Measurements from ENCODE around the gene IGSF5.

The IGSF5 gene

DNA sequence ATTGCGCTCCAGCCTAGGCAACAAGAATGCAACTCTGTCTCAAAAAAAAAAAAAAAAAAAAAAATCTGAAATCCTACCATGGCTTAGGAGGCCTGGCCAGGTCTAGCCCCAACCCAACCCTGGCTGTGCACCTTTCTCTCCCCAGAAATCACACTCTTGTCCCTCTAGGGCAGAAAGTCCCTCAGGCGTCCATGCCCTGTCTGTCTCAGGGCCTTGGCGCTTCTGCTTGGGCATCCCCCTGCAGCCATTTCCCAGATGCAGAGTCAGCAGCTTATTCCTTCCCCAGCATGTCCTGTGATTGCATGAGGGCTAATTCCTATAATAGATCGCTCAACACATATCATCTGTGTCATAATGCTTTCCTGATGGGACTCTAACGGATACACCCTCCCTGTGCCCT lies 65.0 kb downstream of the IGSF5 start:
- Histone ChIP-seq H3K27ac (replicated peaks) (no peak overlapping the region), H3K27me3 (ENCODE audit: insufficient read depth, poor library complexity, severe bottlenecking) (peaks cover 2% of the 10 kb centered on the region), H3K4me3 (replicated peaks; ENCODE audit: insufficient read depth, low read length) (no peak overlapping the region)
- TF ChIP-seq REST (IDR thresholded peaks at IDR 0.05; ENCODE audit: insufficient replicate concordance, low read depth): no peak
- TF ChIP-seq, protein P1, sequence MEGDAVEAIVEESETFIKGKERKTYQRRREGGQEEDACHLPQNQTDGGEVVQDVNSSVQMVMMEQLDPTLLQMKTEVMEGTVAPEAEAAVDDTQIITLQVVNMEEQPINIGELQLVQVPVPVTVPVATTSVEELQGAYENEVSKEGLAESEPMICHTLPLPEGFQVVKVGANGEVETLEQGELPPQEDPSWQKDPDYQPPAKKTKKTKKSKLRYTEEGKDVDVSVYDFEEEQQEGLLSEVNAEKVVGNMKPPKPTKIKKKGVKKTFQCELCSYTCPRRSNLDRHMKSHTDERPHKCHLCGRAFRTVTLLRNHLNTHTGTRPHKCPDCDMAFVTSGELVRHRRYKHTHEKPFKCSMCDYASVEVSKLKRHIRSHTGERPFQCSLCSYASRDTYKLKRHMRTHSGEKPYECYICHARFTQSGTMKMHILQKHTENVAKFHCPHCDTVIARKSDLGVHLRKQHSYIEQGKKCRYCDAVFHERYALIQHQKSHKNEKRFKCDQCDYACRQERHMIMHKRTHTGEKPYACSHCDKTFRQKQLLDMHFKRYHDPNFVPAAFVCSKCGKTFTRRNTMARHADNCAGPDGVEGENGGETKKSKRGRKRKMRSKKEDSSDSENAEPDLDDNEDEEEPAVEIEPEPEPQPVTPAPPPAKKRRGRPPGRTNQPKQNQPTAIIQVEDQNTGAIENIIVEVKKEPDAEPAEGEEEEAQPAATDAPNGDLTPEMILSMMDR (IDR thresholded peaks at IDR 0.05; ENCODE audit: insufficient read depth, low read length): no peak
- no peak for TF ChIP-seq POLR2AphosphoS5 (IDR thresholded peaks at IDR 0.05; ENCODE audit: low read depth)
- no peak for TF ChIP-seq SPI1 (IDR thresholded peaks at IDR 0.05; ENCODE audit: borderline replicate concordance, low read depth)
- no peak for TF ChIP-seq GABPA (IDR thresholded peaks at IDR 0.05; ENCODE audit: low read depth)
- no peak for DNase-seq (ENCODE audit: low read depth in 1 of 2, low spot score in 1 of 2)

- TF ChIP-seq GABPA (IDR thresholded peaks at IDR 0.05; ENCODE audit: low read depth) (no peak), POLR2AphosphoS5 (IDR thresholded peaks at IDR 0.05; ENCODE audit: low read depth) (no peak), SPI1 (IDR thresholded peaks at IDR 0.05; ENCODE audit: borderline replicate concordance, low read depth) (no peak), REST (IDR thresholded peaks at IDR 0.05; ENCODE audit: insufficient replicate concordance, low read depth) (no peak)
- TF ChIP-seq, protein P1 (IDR thresholded peaks at IDR 0.05; ENCODE audit: insufficient read depth, low read length): no peak
- Histone ChIP-seq H3K4me3 (replicated peaks; ENCODE audit: insufficient read depth, low read length) (no peak overlapping the region), H3K27me3 (ENCODE audit: insufficient read depth, poor library complexity, severe bottlenecking) (peaks cover 4% of the 10 kb centered on the region), H3K27ac (replicated peaks) (no peak overlapping the region)
- DNase-seq (ENCODE audit: low read depth in 1 of 2, low spot score in 1 of 2): no peak
Measured at GRCh38 chr21:39812983-39813382, 68.0 kb downstream of the IGSF5 start.

DNA sequence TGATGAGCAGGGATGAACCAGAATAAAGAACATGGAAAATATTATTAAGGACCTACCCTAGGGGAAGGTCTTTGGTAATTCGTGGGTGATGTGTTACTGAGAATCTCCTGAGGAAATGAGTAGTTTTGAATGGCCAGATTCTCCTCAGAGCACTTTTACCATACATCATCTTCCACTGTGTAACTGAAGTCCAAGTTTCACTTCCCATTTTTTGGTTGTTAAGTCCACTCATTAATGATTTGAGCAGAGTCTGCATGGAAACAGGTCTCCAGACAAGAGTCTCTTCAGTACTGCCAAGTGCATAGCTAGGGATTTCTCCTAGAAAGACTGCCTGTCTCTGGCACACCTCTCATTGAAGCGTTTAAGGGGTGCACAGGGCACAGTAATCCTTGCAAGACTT lies 73.6 kb downstream of the IGSF5 start:
- no peak overlapping the region for H3K27ac ChIP-seq (replicated peaks)
- no peak overlapping the region for H3K4me3 ChIP-seq (replicated peaks; ENCODE audit: insufficient read depth, low read length)
- H3K27me3 ChIP-seq (ENCODE audit: insufficient read depth, poor library complexity, severe bottlenecking): peaks cover 4% of the 10 kb centered on the region
- no peak for TF ChIP-seq SPI1 (IDR thresholded peaks at IDR 0.05; ENCODE audit: borderline replicate concordance, low read depth)
- TF ChIP-seq, protein P1 (IDR thresholded peaks at IDR 0.05; ENCODE audit: insufficient read depth, low read length): no peak
- no peak for TF ChIP-seq REST (IDR thresholded peaks at IDR 0.05; ENCODE audit: insufficient replicate concordance, low read depth)
- TF ChIP-seq GABPA (IDR thresholded peaks at IDR 0.05; ENCODE audit: low read depth): no peak
- TF ChIP-seq POLR2AphosphoS5 (IDR thresholded peaks at IDR 0.05; ENCODE audit: low read depth): no peak
- DNase-seq (ENCODE audit: low read depth in 1 of 2, low spot score in 1 of 2): no peak

Measured in HL-60 (cell line).